NCI-H128 (cell line): Measurements from ENCODE around the gene RNGTT.
"Not testable (repeated sequence)": the region's sequence is repeated elsewhere in the genome, so short reads cannot be mapped to it uniquely, and the experiment has no call there.

Experiments
- DNase-seq: peaks from one replicate; lab custom pipeline; 2025; ENCODE audit not compliant: unreplicated experiment; lab: John Stamatoyannopoulos, UW

Gene RNGTT

DNA sequence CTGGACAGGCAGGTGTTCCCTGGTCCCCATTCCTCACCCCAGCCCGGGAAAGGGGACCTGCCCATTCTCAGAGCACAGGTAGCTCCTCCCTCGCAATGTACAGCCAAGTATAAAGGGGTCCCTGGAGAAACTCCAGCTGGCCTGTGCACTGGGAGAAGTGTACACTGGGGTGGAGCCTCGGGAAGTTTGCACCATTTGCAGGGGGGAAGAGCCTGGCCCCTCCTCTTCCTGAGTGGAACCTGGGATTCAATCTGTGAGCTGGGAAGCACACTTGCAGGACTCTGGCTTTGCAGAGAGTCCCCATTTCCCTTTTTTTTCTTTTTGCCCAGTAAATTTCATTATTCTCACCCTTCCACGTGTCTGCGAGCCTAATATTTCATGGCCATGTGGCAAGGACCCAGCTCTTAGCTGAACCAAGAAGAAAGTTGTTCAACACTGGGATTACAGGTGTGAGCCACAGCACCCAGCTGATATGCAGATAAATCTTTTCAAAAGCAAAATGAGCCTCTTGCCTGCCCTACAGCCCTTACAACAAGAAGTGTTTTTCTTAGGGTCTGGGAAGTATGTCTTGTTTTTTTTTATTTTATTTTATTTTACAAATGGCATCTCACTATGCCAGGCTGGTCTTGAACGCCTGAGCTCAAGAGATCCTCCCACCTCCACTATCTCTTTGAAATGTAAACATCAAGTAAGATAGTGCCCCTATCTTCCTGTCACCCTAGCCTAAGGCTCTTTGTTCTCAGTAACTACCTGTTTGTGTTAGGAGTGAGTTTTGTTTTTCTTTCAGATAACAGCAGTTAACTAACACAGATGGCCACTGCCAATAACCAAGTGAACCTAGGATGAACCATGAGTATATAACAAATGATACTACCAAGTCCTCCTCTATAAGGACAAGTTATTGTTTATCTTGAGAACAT is 9.3 kb upstream of the RNGTT start:
- no peak for DNase-seq

DNA sequence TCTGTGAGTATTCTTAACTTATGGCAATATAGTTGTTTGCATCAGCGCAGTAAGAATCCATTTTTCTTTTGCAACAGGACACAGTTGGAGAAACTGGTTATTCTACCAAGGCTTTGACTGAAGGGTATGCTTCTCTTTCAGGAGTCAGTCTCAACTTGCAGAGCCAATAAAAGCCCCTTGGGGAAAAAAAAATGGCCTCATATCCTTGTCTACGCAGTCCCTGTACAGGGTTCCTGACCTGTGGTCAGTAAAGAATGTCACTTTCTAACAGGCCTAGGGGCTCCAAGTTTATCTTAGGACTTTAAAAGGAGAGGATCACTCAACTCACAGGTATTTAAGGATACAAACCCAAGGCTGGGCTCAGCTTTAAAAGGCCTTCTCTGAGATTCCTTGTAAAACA is 6.9 kb upstream of the RNGTT start:
- DNase-seq, result no peak

DNA sequence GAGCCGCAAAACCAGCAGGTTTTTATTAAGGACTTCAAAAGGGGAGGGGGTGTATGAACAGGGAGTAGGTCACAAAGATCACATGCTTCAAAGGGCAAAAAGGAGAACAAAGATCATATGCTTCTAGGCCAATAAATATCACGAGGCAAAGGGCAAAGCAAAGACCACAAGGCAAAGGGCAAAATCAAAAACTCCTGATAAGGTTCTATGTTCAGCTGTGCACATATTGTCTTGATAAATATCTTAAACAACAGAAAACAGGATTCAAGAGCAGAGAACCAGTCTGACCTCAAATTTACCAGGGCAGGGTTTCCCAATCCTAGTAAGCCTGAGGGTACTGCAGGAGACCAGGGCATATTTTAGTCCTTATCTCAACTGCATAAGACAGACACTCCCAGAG is 5.8 kb upstream of the RNGTT start:
- not testable (repeated sequence) for DNase-seq

- no peak for DNase-seq
Measured at GRCh38 chr6:88967891-88968290, 4.5 kb upstream of the RNGTT start.

DNA sequence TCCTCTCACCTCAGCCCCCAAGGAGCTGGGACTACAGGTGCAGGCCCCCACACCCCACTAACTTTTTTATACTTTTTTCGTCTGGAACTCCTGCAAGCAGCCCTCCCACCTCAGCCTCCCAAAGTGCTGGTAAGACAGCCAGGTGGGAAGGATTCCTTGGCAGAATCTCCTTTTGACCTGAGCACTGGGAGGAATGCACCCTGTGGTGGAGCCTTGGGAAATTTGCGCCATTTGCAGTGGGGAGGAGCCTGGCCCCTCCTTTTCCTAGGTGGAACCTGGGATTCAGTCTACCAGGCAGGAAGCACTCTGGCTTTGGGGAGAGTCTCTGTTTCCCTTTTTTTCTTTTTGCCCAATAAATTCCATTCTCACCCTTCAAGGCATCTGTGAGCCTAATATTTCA is 2.3 kb upstream of the RNGTT start:
- no peak for DNase-seq

- DNase-seq, result no peak
Measured at GRCh38 chr6:88964509-88964908, 1.1 kb upstream of the RNGTT start.

- DNase-seq, result no peak
Measured at GRCh38 chr6:88958842-88959241, 4.6 kb downstream of the RNGTT start.

GRCh38 chr6:88953550-88954386 is 9.7 kb downstream of the RNGTT start:
- no peak for DNase-seq

DNA sequence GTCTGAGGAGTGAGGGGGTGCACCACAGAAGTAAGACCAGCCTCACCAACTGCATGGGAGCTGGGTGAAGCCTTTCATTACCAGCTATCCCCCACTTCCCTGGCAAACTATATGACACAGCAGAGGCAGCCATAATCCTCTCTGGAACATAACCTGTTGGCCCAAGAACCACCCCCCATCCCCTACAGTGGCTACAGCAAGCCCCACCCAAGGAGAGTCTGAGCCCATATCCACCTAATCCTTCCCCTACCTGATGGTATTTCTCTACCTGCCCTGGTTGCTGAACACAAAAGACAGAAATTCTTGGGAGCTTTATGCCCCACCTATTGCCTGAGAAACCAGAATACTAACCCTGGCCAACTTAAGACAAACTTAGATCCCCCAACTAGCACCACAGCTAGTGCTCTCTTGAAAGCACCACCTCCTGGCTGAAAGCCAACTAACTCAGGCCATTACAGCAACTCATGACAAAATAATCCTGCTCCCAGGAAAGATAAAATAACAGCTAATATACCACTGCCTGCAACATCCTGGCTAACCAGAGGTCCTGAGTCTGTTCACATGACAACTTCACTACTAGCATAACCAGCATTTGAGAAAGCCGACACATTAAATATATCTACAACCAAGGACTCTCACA is 11.2 kb downstream of the RNGTT start:
- no peak for DNase-seq

GRCh38 chr6:88945415-88946008 is 17.9 kb downstream of the RNGTT start:
- DNase-seq, result no peak

- no peak for DNase-seq
Measured at GRCh38 chr6:88933521-88933920, 29.9 kb downstream of the RNGTT start.

GRCh38 chr6:88932019-88932418 is 31.4 kb downstream of the RNGTT start:
- not testable (repeated sequence) for DNase-seq

GRCh38 chr6:88922775-88923548 is 40.5 kb downstream of the RNGTT start:
- DNase-seq, result no peak

DNA sequence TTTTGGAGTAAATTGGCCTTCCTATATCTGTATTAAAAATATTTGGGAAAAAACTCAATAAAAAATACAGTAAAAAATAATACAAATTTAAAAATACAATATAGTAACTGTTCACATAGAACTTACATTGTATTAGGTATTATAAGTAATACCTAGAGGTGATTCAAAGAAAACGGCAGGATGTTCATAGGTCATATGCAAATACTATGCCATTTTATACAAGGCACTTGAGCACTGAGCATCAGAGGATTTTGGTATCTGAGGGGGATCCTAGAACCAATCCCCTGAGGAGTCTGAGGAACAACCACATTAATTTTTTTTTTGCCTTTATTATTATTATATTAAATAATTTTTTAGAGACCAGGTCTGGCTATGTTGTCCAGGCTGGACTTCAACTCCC is 41.7 kb downstream of the RNGTT start:
- DNase-seq, result no peak

GRCh38 chr6:88920774-88921733 is 42.4 kb downstream of the RNGTT start:
- DNase-seq, result no peak

DNA sequence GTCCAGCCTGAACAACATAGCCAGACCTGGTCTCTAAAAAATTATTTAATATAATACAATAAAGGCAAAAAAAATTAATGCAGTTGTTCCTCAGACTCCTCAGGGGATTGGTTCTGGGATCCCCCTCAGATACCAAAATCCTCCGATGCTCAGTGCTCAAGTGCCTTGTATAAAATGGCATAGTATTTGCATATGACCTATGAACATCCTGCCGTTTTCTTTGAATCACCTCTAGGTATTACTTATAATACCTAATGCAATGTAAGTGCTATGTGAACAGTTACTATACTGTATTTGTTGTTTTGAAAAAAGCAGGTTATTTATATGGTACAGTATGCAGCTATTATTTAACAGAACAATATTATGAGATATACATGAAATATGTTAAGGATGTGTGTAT is 43.3 kb downstream of the RNGTT start:
- no peak for DNase-seq

- DNase-seq, result no peak
Measured at GRCh38 chr6:88919032-88919431, 44.4 kb downstream of the RNGTT start.

DNA sequence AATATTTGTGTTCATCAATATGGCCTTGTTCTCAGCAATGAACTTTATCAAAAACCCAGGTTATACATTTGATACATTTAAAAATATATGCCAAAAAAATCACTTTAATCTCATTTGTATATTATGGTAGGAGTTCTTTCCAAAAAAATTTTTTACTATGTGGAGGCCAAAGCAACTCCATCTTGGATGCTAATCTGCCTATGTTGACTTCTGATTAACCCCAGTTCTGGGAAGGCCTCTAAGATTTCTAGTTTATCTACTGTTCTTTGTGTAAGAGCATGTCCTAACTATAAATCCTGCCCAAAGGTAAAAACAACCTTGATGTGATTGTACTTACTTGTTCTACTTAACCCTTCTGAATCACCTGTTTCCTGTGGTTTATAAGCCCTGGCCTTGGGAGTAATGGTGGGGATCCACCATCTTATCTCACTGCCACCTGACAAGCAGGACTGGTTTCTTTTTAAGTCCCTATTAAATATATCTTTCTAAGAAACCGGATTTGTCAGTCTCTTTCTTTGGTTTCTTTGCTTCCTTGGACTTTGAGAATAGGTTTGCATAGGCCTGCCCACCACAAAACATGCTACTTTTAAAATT is 46.7 kb downstream of the RNGTT start:
- DNase-seq, result no peak
